SK-N-SH (cell line): Measurements from ENCODE around the gene MAPK9. TPM values are rescaled to one million over a fixed set of nuclear protein-coding genes. Genes with fewer than 3 reads are reported as not detected.

Source experiments
- CTCF ChIA-PET: fragments of 300-600, 350-600 bp; formaldehyde crosslinking; extraction: SDS; loops from one replicate; lab custom pipeline; 2021; lab: Yijun Ruan, JAX
- POLR2A ChIA-PET: fragments of 350-600 bp; sonication (Branson Sonifier 250); formaldehyde crosslinking; extraction: SDS; loops from one replicate; lab custom pipeline; 2020; ENCODE audit warnings: antibody characterized with exemption, inconsistent platforms; lab: Yijun Ruan, JAX
- DNase-seq: peaks from one replicate; pipeline ENCODE4 v3.0.0; 2012
- H2AFZ ChIP-seq: fragments of 200-600 bp; sonication (generic); 2 replicates; pipeline ENCODE4 v1.8.1; 2016; ENCODE audit warnings: antibody characterized with exemption, mild to moderate bottlenecking, low read depth
- H3F3A ChIP-seq: fragments of 200-600 bp; sonication (generic); replicated peaks from 2 replicates; pipeline ENCODE3; 2016; ENCODE audit warnings: antibody characterized with exemption, mild to moderate bottlenecking; ENCODE audit not compliant: insufficient read depth
- H3K27ac ChIP-seq, 2 experiments: fragments of 200-500 bp in 1 of 2; fragments of 200-600 bp in 1 of 2; sonication (Bioruptor generic) in 1 of 2; sonication (generic), shearing (Covaris generic) in 1 of 2; 2 replicates each; pipeline versions ENCODE4 v1.5.1 to v1.6.1; 2014 to 2016; ENCODE audit warnings: low read depth in 2 of 2, inconsistent platforms in 1 of 2, low read length in 1 of 2, mild to moderate bottlenecking in 1 of 2, mixed read lengths in 1 of 2
- H3K27me3 ChIP-seq: fragments of 200-600 bp; sonication (generic), shearing (Covaris generic); 2 replicates; pipeline ENCODE4 v1.6.1; 2016; ENCODE audit warnings: mixed run types; ENCODE audit not compliant: insufficient read depth
- H3K36me3 ChIP-seq, 2 experiments: fragments of 200-500 bp in 1 of 2; fragments of 200-600 bp in 1 of 2; sonication (Bioruptor generic) in 1 of 2; sonication (generic) in 1 of 2; replicated peaks in 1 of 2; 2 replicates each; pipeline versions ENCODE3 to v1.5.1; 2014 to 2016; ENCODE audit warnings: low read length in 1 of 2, mild to moderate bottlenecking in 1 of 2; ENCODE audit not compliant: insufficient read depth in 2 of 2, control insufficient read depth in 1 of 2
- H3K4me1 ChIP-seq, 2 experiments: fragments of 200-500 bp in 1 of 2; fragments of 200-600 bp in 1 of 2; sonication (Bioruptor generic) in 1 of 2; sonication (generic), shearing (Covaris generic) in 1 of 2; 2 replicates each; pipeline versions ENCODE4 v1.5.1 to v1.6.1; 2014 to 2016; ENCODE audit warnings: low read depth in 1 of 2, low read length in 1 of 2, mixed run types in 1 of 2; ENCODE audit not compliant: insufficient read depth in 2 of 2, control insufficient read depth in 1 of 2
- H3K4me2 ChIP-seq: fragments of 200-600 bp; sonication (generic), shearing (Covaris generic); 2 replicates; pipeline ENCODE4 v1.6.1; 2017; ENCODE audit warnings: mixed run types
- H3K4me3 ChIP-seq, 2 experiments: fragments of 200-500 bp in 1 of 2; fragments of 200-600 bp in 1 of 2; sonication (Bioruptor generic) in 1 of 2; sonication (generic), shearing (Covaris generic) in 1 of 2; 2 replicates each; pipeline versions ENCODE4 v1.5.1 to v1.8.1; 2014 to 2016; ENCODE audit warnings: low read depth in 2 of 2, inconsistent platforms in 1 of 2, low read length in 1 of 2, mild to moderate bottlenecking in 1 of 2, mixed read lengths in 1 of 2, moderate library complexity in 1 of 2
- H3K79me2 ChIP-seq: fragments of 200-600 bp; sonication (generic); 2 replicates; pipeline ENCODE4 v1.8.1; 2017; ENCODE audit warnings: mild to moderate bottlenecking; ENCODE audit not compliant: insufficient read depth
- H3K9ac ChIP-seq: fragments of 200-600 bp; sonication (generic); 2 replicates; pipeline ENCODE4 v1.6.1; 2017; ENCODE audit warnings: mixed run types
- H3K9me2 ChIP-seq: fragments of 200-600 bp; sonication (generic); 2 replicates; pipeline ENCODE4 v1.6.1; 2017; ENCODE audit warnings: mixed run types
- H3K9me3 ChIP-seq: fragments of 200-600 bp; sonication (generic); 2 replicates; pipeline ENCODE4 v1.6.1; 2017; ENCODE audit warnings: mixed run types, mild to moderate bottlenecking, moderate library complexity
- H4K20me1 ChIP-seq: fragments of 200-600 bp; sonication (generic); 2 replicates; pipeline ENCODE4 v1.6.1; 2017; ENCODE audit warnings: mild to moderate bottlenecking, mixed run types; ENCODE audit not compliant: insufficient read depth
- ELF1 ChIP-seq: IDR thresholded peaks from 2 replicates; pipeline ENCODE4 v1.4.0; 2012
- FOSL2 ChIP-seq: IDR thresholded peaks from 2 replicates; pipeline ENCODE4 v1.4.0; 2012; ENCODE audit warnings: low read depth, mild to moderate bottlenecking, moderate library complexity, borderline replicate concordance
- FOXJ3 ChIP-seq: sonication (generic); formaldehyde crosslinking; IDR thresholded peaks from 2 replicates; pipeline ENCODE4 v1.5.1; 2020; ENCODE audit warnings: mild to moderate bottlenecking, missing genetic modification reagents
- GABPA ChIP-seq: IDR thresholded peaks from 2 replicates; pipeline ENCODE4 v1.4.0; 2012; ENCODE audit warnings: low read depth, mild to moderate bottlenecking
- IRF3 ChIP-seq: fragments of 150-350 bp; IDR thresholded peaks from 2 replicates; pipeline ENCODE4 v1.6.1; 2016; ENCODE audit warnings: mild to moderate bottlenecking, low read depth, low read length
- MEF2A ChIP-seq: IDR thresholded peaks from 2 replicates; pipeline ENCODE4 v1.4.0; 2012; ENCODE audit warnings: low read depth, borderline replicate concordance
- NRF1 ChIP-seq: IDR thresholded peaks from 2 replicates; pipeline ENCODE4 v1.6.1; 2012; ENCODE audit warnings: low read depth, mild to moderate bottlenecking, low read length
- PBX3 ChIP-seq: IDR thresholded peaks from 2 replicates; pipeline ENCODE4; 2012
- RAD21 ChIP-seq: IDR thresholded peaks from 2 replicates; pipeline ENCODE4 v1.6.1; 2012; ENCODE audit warnings: mild to moderate bottlenecking, low read length
- RCOR1 ChIP-seq: fragments of 150-350 bp; IDR thresholded peaks from 2 replicates; pipeline ENCODE4 v1.6.1; 2017; ENCODE audit warnings: antibody characterized with exemption, low read length
- RXRA ChIP-seq: IDR thresholded peaks from 2 replicates; pipeline ENCODE4 v1.4.0; 2012; ENCODE audit warnings: low read depth, mild to moderate bottlenecking, borderline replicate concordance
- TCF12 ChIP-seq: IDR thresholded peaks from 2 replicates; pipeline ENCODE4 v1.4.0; 2012
- YY1 ChIP-seq: IDR thresholded peaks from 2 replicates; pipeline ENCODE4 v1.4.0; 2012; ENCODE audit warnings: low read depth, mild to moderate bottlenecking
- WGBS: methylation state at CpG from one replicate; pipeline ENCODE4 v1.1.6; 2017; ENCODE audit warnings: low lambda C conversion rate; 5-methylcytosine and 5-hydroxymethylcytosine counted together
- polyA plus RNA-seq, 3 experiments: library from polyadenylated mRNA; depleted of rRNA; stranded (reverse); fragments of >200 nt; gene quantifications; 2 replicates each; pipeline ENCODE4 v1.2.3, GENCODE V29; 2012
- TF ChIP-seq, protein P1 (sequence below): IDR thresholded peaks from 2 replicates; pipeline ENCODE4 v1.6.1; 2012; ENCODE audit warnings: mild to moderate bottlenecking, low read depth, low read length, moderate library complexity
- TF ChIP-seq, protein P2 (sequence below): IDR thresholded peaks from 2 replicates; pipeline ENCODE4 v1.4.0; 2012; ENCODE audit warnings: low read depth

The MAPK9 gene
- polyA plus RNA-seq, 1 of the 3 experiments (the other 2 are of a cell fraction): 23.9 TPM

DNA sequence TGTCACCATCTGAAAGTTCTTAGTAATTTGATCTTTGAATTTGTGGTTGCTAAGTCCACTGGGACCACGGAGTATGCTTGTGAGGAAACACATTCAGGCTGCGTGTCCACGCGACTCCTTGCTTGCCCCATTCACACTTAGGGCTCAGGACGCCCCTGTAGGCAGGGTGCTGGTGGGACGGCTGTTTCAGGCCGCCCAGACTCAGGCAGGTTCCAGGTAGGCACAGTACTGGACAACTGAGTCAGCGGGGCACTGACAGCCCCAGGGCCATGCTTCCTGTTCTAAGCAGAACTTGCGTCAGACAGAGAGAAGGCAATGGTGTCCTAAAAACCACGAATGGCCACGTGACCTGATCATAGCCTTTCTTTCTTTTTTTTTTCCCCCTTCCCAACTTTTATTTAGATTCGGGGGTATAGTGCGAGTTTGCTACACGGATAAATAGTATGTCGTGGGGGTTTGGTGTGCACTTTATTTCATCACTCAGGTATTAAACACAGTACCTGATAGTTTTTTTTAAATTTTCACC is 75.2 kb downstream of the MAPK9 start:
- Histone ChIP-seq H3K4me3 (no peak overlapping the region), H3K9ac (no peak overlapping the region), H3K9me3 (no peaks in the 10 kb centered on the region), H3K4me1 (peaks cover 0 to 11% of the 10 kb centered on the region in 2 experiments; a peak in 1 of 4 replicates), H3K27me3 (no peaks in the 10 kb centered on the region), H2AFZ (no peak overlapping the region), H3K79me2 (no peaks in the 10 kb centered on the region), H3K4me2 (no peak overlapping the region), H3K9me2 (no peaks in the 10 kb centered on the region), H3K36me3 (no peaks in the 10 kb centered on the region), H3K27ac (no peak overlapping the region), H4K20me1 (no peaks in the 10 kb centered on the region), H3F3A (no peaks in the 10 kb centered on the region)
- 70% methylated on average over 15 of the region's 15 CpGs for WGBS
- ChIA-PET POLR2A (no interaction called here), CTCF (interaction anchor here (1.0 kb wide), 1 partner anchor 254 kb away, joined by 3 read pairs; no protein-coding TSS in a partner anchor)
- DNase-seq: no peak
- no peak for TF ChIP-seq TCF12
- TF ChIP-seq RAD21: no peak
- TF ChIP-seq, protein P1, sequence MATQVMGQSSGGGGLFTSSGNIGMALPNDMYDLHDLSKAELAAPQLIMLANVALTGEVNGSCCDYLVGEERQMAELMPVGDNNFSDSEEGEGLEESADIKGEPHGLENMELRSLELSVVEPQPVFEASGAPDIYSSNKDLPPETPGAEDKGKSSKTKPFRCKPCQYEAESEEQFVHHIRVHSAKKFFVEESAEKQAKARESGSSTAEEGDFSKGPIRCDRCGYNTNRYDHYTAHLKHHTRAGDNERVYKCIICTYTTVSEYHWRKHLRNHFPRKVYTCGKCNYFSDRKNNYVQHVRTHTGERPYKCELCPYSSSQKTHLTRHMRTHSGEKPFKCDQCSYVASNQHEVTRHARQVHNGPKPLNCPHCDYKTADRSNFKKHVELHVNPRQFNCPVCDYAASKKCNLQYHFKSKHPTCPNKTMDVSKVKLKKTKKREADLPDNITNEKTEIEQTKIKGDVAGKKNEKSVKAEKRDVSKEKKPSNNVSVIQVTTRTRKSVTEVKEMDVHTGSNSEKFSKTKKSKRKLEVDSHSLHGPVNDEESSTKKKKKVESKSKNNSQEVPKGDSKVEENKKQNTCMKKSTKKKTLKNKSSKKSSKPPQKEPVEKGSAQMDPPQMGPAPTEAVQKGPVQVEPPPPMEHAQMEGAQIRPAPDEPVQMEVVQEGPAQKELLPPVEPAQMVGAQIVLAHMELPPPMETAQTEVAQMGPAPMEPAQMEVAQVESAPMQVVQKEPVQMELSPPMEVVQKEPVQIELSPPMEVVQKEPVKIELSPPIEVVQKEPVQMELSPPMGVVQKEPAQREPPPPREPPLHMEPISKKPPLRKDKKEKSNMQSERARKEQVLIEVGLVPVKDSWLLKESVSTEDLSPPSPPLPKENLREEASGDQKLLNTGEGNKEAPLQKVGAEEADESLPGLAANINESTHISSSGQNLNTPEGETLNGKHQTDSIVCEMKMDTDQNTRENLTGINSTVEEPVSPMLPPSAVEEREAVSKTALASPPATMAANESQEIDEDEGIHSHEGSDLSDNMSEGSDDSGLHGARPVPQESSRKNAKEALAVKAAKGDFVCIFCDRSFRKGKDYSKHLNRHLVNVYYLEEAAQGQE: no peak
- TF ChIP-seq IRF3: no peak
- no peak for TF ChIP-seq RXRA
- no peak for TF ChIP-seq ELF1
- no peak for TF ChIP-seq FOXJ3 (CRISPR knock-in tag)
- TF ChIP-seq FOSL2: no peak
- no peak for TF ChIP-seq NRF1
- TF ChIP-seq YY1: no peak
- no peak for TF ChIP-seq RCOR1
- TF ChIP-seq MEF2A: no peak
- no peak for TF ChIP-seq PBX3
- TF ChIP-seq GABPA: no peak
- TF ChIP-seq, protein P2, sequence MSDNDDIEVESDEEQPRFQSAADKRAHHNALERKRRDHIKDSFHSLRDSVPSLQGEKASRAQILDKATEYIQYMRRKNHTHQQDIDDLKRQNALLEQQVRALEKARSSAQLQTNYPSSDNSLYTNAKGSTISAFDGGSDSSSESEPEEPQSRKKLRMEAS: no peak
